ENCODE results near the gene EYA2. TPM values are rescaled to one million over a fixed set of nuclear protein-coding genes. Genes with fewer than 3 reads are reported as not detected.

The EYA2 gene
- total RNA-seq, 2 donors from 2014 or later = 3.5 to 3.8 TPM

DNA sequence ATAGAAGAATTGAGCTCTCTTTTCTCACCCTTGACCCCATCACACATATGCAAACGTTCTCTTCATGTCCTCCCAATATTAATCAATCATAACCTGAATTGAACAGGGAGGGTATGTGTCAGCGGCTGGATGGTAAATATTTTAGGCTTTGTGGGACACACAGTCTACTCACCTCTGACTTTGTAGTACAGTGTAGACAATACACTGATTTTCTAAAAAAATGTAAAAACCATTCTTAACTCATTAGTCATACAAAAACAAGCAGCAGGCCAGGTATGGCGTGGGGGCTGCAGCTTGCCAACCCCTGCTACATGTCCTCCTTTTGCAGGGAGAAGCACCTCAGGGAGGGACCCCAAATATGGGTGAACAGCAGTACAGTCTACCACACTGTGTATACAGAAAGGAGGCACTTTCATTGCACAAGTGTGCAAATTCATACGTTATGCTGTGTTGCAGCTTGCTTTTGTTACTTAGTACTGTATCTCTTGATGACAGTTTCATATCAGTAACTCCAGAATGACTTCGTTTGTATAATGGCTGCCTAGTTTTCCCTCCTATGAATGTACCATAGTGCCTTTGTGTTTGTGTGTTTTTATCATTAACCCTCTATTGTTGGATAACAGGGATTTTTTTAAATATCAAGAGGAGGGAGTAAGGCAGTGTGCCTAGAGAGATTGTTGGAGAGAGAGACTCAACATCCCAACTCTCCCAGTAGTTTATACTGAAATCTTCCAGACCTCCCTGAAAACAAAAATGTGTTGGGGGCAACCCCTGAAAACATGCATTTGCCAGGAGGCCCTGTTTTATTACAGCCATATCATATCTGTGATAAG is 247.5 kb downstream of the EYA2 start:
- Histone ChIP-seq H3K36me3 (no peaks in the 10 kb centered on the region), H3K4me3 (no peak overlapping the region), H3K4me1 (ENCODE audit: control insufficient read depth in 1 of 2, low read depth in 2 of 2) (no peaks in the 10 kb centered on the region), H3K27me3 (replicated peaks; ENCODE audit: insufficient read depth) (no peaks in the 10 kb centered on the region), H3K9me3 (no peaks in the 10 kb centered on the region), H3K27ac (no peak overlapping the region)
- no peak for ATAC-seq (ENCODE audit: insufficient number of reproducible peaks, low FRiP score, low read depth)
- TF ChIP-seq, protein P1, sequence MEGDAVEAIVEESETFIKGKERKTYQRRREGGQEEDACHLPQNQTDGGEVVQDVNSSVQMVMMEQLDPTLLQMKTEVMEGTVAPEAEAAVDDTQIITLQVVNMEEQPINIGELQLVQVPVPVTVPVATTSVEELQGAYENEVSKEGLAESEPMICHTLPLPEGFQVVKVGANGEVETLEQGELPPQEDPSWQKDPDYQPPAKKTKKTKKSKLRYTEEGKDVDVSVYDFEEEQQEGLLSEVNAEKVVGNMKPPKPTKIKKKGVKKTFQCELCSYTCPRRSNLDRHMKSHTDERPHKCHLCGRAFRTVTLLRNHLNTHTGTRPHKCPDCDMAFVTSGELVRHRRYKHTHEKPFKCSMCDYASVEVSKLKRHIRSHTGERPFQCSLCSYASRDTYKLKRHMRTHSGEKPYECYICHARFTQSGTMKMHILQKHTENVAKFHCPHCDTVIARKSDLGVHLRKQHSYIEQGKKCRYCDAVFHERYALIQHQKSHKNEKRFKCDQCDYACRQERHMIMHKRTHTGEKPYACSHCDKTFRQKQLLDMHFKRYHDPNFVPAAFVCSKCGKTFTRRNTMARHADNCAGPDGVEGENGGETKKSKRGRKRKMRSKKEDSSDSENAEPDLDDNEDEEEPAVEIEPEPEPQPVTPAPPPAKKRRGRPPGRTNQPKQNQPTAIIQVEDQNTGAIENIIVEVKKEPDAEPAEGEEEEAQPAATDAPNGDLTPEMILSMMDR (IDR thresholded peaks at IDR 0.05) = no peak
- DNase-seq (ENCODE audit: low spot score) = no peak

DNA sequence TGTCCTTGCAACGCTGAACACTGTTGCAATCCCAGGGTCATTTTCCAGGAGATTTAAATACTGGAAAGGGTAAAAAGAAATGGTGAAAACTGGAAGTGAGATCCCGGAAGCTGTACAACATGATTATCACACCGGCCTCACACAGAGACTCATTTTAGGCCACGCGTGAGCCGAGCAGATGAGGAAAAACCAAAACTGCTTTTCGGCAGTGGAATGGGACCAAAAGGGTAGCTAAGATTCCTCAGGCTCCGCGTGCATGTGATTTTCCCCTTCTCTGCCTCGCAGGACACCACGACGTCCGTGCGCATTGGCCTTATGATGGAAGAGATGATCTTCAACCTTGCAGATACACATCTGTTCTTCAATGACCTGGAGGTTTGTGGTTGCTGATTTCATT is 248.1 kb downstream of the EYA2 start:
- no peak overlapping the region for H3K27ac ChIP-seq

DNA sequence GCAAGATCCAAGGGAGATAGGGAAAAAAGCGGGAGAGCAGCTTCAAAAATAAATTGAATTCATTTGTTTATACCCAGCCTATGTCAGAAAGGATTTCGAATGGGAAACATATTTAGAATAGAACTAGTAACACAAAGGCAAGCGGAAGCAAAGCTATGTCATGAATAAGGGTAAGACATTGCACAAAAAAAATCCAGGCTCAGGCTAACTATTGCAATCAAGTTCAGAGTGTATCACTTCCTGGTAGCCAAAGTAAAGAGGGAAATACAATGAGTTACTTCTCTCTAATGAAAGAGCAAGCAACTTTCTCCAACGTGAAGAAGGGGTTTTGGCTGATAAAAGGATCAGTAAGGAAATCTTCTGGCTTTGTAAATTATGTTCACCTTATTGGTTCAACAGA is 249.0 kb downstream of the EYA2 start:
- TF ChIP-seq, protein P1 (IDR thresholded peaks at IDR 0.05) = no peak
- Histone ChIP-seq H3K4me3 (no peak overlapping the region), H3K27me3 (replicated peaks; ENCODE audit: insufficient read depth) (no peaks in the 10 kb centered on the region), H3K9me3 (no peaks in the 10 kb centered on the region), H3K36me3 (no peaks in the 10 kb centered on the region), H3K27ac (peak overlapping the region in 1 of 2 donors; percentile 10), H3K4me1 (ENCODE audit: control insufficient read depth in 1 of 2, low read depth in 2 of 2) (no peaks in the 10 kb centered on the region)
- no peak for DNase-seq (ENCODE audit: low spot score)
- ATAC-seq (ENCODE audit: insufficient number of reproducible peaks, low FRiP score, low read depth) = no peak

More for the DNA sequence above, 248.1 kb downstream of the EYA2 start:
- no peaks in the 10 kb centered on the region for H3K36me3 ChIP-seq
- no peak overlapping the region for H3K4me3 ChIP-seq
- H3K4me1 ChIP-seq (ENCODE audit: control insufficient read depth in 1 of 2, low read depth in 2 of 2) = no peaks in the 10 kb centered on the region
- DNase-seq (ENCODE audit: low spot score) (no peak), ATAC-seq (ENCODE audit: insufficient number of reproducible peaks, low FRiP score, low read depth) (no peak)
- TF ChIP-seq, protein P1 (IDR thresholded peaks at IDR 0.05) = no peak
- H3K27me3 ChIP-seq (replicated peaks; ENCODE audit: insufficient read depth) = no peaks in the 10 kb centered on the region
- H3K9me3 ChIP-seq = no peaks in the 10 kb centered on the region

DNA sequence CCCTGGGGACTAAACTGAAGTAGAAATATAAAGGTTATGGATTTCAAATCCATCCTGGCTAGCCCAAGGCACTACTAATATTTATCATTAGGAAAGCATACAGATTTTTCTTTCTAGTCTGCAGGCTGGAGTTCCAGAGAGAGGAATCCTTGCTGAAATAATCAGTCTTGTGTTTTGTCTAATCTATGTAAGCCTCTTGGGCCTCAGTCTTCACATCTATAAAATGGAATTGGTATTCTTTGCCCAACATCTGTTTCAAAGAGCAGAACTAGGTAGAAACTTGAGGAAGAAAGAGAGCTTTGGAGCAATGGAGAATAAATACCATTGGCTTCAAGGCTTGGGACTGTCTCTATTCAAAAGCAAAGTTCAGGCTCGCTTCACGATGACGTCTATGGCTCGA is 249.8 kb downstream of the EYA2 start:
- Histone ChIP-seq H3K9me3 (no peaks in the 10 kb centered on the region), H3K27ac (no peak overlapping the region), H3K4me3 (no peak overlapping the region), H3K27me3 (replicated peaks; ENCODE audit: insufficient read depth) (no peaks in the 10 kb centered on the region), H3K4me1 (ENCODE audit: control insufficient read depth in 1 of 2, low read depth in 2 of 2) (no peaks in the 10 kb centered on the region), H3K36me3 (no peaks in the 10 kb centered on the region)
- TF ChIP-seq, protein P1 (IDR thresholded peaks at IDR 0.05) = no peak
- no peak for ATAC-seq (ENCODE audit: insufficient number of reproducible peaks, low FRiP score, low read depth)
- no peak for DNase-seq (ENCODE audit: low spot score)

DNA sequence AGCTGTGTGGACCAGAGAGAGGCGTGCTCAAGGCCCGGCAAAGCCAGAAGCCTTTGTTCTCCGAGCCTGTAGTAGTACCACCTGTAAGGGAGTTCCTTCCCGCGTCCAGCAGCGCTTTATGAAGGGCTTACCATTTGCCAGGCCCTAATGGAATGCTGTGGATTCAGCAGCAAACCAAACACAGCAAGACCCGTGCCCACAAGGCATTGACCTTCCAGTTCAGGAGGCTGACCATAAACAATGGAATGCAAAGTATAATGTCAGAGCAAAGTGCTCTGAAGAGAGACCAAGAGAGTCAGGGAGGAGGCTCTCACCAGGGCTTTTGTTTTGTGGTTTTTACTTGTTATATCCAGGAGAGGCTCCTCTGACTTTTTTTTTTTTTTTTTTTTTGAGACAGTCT is 252.0 kb downstream of the EYA2 start:
- H3K27me3 ChIP-seq (replicated peaks; ENCODE audit: insufficient read depth) = no peaks in the 10 kb centered on the region
- TF ChIP-seq, protein P1 (IDR thresholded peaks at IDR 0.05) = no peak
- DNase-seq (ENCODE audit: low spot score) (no peak), ATAC-seq (ENCODE audit: insufficient number of reproducible peaks, low FRiP score, low read depth) (no peak)
- no peaks in the 10 kb centered on the region for H3K9me3 ChIP-seq
- H3K4me3 ChIP-seq = no peak overlapping the region
- H3K4me1 ChIP-seq (ENCODE audit: control insufficient read depth in 1 of 2, low read depth in 2 of 2) = no peaks in the 10 kb centered on the region
- no peak overlapping the region for H3K27ac ChIP-seq
- H3K36me3 ChIP-seq = no peaks in the 10 kb centered on the region

Data from thoracic aorta (tissue), 2 donors.